Breast epithelium (tissue), 3 donors: Measurements from ENCODE around the gene KLK15.

ENCODE experiments used
- CTCF ChIP-seq, 3 donors: fragments of 450-650 bp; IDR thresholded peaks; one replicate each; pipeline ENCODE4 v1.5.1; 2016 to 2017; ENCODE audit warnings: antibody characterized with exemption in 3 of 3, mild to moderate bottlenecking in 3 of 3, moderate library complexity in 3 of 3
- POLR2AphosphoS5 ChIP-seq, 3 donors: sonication (generic); formaldehyde crosslinking; IDR thresholded peaks; one replicate each; pipeline ENCODE4 v1.6.1; 2017; ENCODE audit warnings: antibody characterized with exemption in 3 of 3

GRCh38 chr19:50830266-50831025 lies 2.9 kb downstream of the KLK15 start:
- no peak for TF ChIP-seq CTCF (IDR thresholded peaks at IDR 0.05)
- TF ChIP-seq POLR2AphosphoS5 (IDR thresholded peaks at IDR 0.05), result no peak
